A204.1 (cell line): Measurements from ENCODE around the gene ZNF865.

Experiments used
- FAIRE-seq: peaks from 2 replicates; lab custom pipeline; 2012; peaks lifted over from hg19 to GRCh38; lab: Jason Lieb, UNC

ZNF865 gene

DNA sequence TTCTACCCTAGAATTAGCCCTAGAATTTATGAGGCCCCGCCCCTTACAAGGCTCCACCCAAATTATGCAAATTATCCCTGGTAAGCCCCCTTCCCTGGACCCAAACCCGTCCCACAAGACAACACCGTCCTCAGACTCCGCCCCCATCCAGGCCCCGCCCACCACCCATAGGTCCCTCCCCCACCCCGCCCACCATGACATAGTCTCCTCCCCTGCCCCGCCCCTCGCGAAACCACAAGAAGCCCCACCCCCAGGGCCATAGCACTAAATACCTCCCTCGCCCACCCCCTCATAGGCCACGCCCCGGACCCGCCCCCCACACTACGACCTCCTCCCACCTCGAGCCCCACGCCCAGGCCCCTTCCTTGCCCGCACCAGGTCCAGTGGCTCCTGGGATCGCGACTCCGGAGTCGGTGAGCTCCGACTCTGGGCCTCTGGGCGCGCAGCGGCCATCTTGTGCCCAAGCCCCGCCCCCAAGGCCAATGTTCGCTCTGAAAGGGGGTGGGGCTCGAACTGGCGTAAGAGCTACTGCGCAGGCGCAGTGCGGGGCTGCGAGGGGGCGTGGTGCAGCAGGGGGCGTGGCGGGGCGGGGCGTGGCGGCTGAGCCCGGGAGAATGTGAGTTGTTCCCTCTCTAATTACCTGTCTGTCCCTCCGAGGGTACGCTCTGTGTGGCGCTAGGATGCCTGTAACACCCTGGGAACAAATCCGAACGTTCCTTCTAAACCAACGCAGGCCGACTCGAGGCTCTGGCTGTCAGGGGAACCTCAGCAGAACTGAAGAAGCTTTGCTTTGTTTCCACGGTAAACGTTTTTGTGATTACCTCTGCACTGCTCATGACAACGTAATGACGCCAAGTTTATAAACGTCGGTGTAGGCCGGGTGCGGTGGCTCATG is 18.9 kb downstream of the ZNF865 start, which contains the start of gene ZNF784:
TSS of gene ZNF784 (minus strand) at position 458 of the 895 bp plus-strand sequence. CDS start at position 453, 5 bp downstream.
- no peak for FAIRE-seq

- FAIRE-seq, result no peak
These were observed 19.5 kb downstream of the ZNF865 start for GRCh38 chr19:55625004-55625326.

- FAIRE-seq, result no peak
These were observed 20.9 kb downstream of the ZNF865 start for GRCh38 chr19:55626350-55626749.

DNA sequence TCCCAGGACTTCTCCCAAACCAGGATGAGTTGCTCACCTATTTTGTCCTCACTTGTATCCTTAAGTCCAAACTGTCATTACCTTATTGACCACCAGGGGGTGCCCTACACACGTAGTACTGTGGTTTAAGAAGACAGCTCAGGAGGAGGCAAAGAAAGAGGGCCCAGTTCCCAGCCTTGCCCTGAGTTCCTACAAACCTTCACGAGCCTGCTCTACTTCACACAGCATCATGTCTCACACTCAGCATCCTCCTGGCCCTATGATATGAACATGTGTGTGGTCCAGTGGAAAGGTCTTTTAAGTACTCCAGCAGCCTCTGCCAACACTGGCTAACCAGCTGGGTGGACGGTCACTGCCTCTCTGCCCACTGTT is 27.0 kb downstream of the ZNF865 start:
- peak; percentile 6 for FAIRE-seq

DNA sequence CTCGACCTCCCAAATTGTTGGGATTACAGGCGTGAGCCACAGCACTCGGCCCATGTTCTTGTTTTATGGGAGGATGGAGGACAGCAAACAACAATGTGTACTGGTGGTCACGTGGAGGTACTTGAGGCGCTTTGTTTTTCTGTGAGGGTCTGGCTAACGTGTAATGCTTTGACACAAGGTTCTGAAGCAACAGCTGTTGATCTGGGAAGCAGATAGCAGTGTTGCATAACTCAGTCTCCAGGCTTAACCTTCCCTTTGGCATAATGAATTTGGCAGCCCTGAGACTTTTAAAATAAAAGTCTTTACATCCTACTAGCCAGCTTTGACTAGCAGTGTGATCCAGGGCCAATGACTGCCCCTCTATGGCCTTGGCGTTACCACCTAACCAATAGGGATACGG is 28.4 kb downstream of the ZNF865 start:
- no peak for FAIRE-seq

GRCh38 chr19:55635334-55635717 is 29.9 kb downstream of the ZNF865 start:
- no peak for FAIRE-seq

GRCh38 chr19:55635856-55636440 is 30.5 kb downstream of the ZNF865 start:
- FAIRE-seq, result no peak

- FAIRE-seq, result no peak
These were observed 31.3 kb downstream of the ZNF865 start for GRCh38 chr19:55636723-55637122.

GRCh38 chr19:55637534-55637933 is 32.1 kb downstream of the ZNF865 start:
- FAIRE-seq, result no peak

DNA sequence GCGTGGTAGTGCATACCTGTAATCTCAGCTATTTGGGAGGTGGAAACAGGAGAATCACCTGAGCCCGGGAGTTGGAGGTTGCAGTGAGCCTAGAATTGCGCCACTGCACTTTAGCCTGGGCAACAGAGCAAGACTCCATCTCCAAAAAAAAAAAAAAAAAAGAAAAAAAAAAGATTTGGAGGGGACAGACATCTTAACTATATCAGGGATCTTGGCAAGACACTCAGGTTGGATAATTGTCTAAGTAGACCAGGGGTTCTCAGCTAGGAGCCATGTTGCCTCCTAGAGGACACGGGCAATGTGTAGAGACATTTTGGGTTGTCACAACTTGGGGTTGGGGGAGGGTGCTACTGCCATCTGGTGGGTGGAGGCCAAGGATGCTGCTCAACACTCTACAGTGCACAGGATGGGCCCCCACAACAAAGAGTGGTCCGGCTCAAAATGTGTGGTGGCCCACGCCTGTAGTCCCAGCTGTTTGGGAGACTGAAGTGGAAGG is 33.5 kb downstream of the ZNF865 start:
- FAIRE-seq, result no peak

DNA sequence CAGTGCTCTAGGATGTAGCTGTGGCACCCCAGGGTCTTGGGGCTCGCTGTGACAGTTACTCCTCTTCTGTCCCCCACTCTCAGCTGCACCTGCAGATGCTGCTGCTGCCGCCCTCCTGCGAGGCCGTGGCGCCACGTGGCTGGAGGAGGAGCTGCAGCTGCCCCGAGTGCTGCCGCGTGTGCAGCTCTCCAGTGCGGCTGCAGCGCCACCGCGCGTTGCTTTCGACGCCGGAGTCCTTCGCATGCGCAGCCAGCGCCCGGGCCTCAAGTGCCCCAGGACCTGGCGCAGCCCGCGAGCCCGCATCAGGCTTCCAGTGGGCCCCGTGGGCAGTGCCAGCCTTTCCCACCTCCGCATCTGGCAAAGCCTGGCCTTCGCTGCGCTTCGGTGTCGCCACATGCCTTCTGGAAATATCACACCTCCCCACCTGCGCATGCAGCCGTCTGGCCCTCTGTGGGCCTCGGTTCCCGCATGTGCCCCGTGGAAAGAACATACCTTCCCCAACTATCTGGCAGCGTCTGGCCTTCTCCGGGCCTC is 34.7 kb downstream of the ZNF865 start:
- FAIRE-seq, result no peak

- peak; percentile 14 for FAIRE-seq
These were observed 35.4 kb downstream of the ZNF865 start, which contains the start of gene ZNF580 for GRCh38 chr19:55640577-55641425. Gene ZNF580 (plus strand): TSS chr19:55641002. CDS start chr19:55642509, 1,507 bp downstream.

DNA sequence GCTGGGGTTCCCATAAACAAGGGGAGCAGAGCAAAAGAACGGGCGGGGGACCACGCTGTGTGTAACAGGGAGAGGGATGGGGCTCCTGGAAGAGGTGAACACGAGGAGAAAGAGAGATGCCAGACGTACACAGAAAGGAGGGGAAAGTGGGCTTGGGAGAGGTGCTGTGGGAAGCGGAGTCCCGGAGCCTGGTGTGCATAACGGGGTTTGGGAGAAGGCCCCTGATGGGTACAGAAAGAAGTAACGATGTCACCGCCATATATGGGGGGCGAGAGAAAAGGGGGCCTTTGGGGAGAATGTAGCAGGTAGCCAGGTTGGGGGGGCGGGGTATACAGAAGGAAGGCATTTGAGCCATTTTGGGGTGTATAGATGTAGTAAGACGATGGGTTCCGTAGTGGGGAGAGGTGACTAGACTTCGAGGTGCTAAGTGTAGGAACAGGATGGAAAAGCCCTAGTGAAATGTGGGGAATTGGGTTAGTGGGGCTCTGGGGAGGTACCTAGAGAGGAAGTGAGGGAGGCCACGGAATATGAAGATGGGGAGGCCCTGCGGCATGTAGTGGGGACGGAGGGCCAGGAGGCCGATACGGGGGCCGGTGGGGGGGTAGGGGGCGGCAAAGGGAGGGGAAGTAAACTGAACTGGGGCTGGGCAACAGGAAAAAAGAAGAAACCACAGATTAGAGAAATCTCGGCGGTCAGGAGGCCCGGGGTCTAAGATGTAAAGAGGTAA is 36.1 kb downstream of the ZNF865 start:
- FAIRE-seq, result no peak

DNA sequence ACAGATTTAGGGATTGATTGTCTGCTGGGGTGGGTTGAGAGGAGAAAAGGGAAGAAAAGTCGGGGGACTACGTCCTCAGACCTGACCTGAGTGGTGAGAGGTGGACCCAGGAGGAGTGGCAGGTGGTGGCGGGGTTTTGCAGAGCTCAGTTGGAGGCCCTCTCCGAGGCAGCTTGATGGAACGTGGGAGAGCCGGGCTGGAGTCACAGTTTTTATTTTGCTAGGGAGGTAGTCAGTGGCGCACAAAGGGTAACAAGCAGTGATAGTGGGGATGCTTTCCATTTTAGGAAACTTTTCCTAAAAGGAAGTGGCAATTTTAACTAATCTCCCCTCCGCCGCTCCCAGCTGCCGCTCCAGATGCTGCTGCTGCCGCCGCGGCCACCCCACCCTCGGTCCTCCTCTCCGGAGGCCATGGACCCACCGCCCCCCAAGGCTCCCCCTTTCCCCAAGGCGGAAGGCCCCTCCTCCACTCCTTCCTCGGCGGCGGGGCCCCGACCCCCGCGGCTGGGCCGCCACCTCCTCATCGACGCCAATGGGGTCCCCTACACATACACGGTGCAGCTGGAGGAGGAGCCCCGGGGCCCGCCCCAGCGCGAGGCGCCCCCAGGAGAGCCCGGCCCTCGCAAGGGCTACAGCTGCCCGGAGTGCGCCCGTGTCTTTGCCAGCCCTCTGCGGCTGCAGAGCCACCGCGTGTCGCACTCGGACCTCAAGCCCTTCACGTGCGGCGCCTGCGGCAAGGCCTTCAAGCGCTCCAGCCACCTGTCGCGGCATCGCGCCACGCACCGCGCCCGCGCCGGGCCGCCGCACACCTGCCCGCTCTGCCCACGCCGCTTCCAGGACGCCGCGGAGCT is 36.9 kb downstream of the ZNF865 start:
- no peak for FAIRE-seq

- FAIRE-seq, result no peak
These were observed 37.8 kb downstream of the ZNF865 start, which contains the start of gene ZNF581 for GRCh38 chr19:55643003-55643886. Gene ZNF581 (plus strand): TSS chr19:55643649. CDS start chr19:55644572, 923 bp downstream.

DNA sequence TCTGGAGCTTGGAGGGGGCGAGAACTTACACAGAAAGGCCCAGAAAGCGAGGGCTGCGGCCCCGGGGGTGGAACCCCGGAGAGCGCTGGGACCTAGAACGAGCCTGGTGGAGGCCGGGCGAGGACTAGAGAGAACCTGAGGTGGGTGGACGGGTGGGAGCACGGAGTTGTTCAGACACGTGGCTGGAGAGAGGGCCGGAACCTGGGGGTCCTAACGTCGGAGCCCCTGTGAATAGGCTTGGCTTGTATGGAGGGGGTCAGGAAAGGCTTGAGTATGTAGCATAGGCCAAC is 38.4 kb downstream of the ZNF865 start:
- no peak for FAIRE-seq

DNA sequence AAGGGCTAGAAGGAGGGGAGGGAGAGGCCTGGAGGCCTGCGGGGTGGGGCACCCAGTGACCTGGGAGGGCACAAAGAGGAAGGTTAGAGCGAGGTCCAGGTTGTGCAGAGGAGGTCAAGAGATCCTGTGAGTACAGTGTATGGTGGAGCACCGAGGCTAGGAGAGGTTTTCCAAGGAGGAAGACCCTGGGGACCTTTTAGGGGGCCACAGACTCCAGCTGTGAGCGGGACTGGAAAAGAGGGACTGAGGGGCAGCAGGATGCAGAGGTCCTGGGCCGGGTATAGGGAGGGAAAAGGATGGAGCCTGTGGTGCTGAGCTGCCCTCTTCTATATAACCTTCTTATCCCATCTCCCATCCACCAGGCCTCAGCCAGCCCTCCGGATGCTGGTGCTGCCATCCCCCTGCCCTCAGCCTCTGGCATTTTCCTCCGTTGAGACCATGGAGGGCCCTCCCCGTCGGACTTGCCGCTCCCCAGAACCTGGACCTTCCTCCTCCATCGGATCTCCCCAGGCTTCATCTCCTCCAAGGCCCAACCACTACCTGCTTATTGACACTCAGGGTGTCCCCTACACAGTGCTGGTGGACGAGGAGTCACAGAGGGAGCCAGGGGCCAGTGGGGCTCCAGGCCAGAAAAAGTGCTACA is 38.9 kb downstream of the ZNF865 start:
- FAIRE-seq, result no peak

DNA sequence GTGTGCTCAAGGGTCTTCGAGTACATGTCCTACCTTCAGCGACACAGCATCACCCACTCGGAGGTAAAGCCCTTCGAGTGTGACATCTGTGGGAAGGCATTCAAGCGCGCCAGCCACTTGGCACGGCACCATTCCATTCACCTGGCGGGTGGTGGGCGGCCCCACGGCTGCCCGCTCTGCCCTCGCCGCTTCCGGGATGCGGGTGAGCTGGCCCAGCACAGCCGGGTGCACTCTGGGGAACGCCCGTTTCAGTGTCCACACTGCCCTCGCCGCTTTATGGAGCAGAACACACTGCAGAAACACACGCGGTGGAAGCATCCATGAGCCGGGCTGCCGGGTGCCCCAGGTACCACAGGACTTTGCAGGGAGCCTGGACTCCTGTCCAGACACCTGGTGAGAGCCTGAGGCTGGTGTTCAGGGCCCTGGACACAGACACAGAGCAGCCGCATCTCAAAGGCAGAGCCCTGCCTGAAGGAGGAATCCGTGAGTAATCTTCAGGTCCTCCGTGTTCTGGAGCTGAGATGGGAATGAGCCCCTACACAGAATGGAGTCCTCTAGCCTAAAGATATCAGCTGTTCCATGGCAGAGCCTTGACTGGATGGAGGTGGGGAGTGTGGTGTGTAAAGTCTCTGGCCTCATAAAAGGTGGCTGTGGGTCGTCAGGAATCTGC is 39.5 kb downstream of the ZNF865 start:
- FAIRE-seq, result no peak

DNA sequence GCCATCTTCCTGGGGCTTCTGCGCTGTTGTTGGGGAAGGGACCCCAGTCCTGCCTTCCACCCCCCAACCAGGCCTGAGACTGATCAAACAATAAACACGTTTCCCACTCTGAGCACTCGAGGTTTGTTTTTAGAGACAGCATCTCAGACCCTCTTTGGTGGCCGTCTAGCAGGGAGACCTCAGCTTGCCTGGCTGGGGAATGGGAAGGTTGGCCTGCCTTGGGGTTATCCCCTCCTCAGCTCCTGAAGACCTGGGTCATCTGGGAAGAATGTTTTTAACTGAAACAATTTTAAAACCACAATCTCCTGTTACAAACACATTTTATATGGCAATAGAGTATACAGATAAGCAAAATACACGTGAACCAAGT is 40.0 kb downstream of the ZNF865 start:
- FAIRE-seq, result no peak
